ENCODE measurements around the gene MYO15B. TPM values are rescaled to one million over a fixed set of nuclear protein-coding genes. Genes with fewer than 3 reads are reported as not detected.

Gene MYO15B
- total RNA-seq, 4 donors from 2014 or later: 119 to 610 (median 170) TPM

GRCh38 chr17:75628425-75628824 is 40.8 kb downstream of the MYO15B start:
- intact Hi-C loops (cut with DNase I; ENCODE audit: low total_unique reads): no loop called here
- TF ChIP-seq POLR2A (IDR thresholded peaks at IDR 0.05): no peak
- no peak for TF ChIP-seq CTCF (IDR thresholded peaks at IDR 0.05)
- Histone ChIP-seq H3K4me1 (peaks cover 0 to 4% of the 10 kb centered on the region in 2 donors), H3K4me3 (no peak overlapping the region), H3K9me3 (no peaks in the 10 kb centered on the region), H3K27me3 (no peaks in the 10 kb centered on the region), H3K27ac (no peak overlapping the region), H3K36me3 (no peaks in the 10 kb centered on the region)
- DNase-seq: no peak

- Histone ChIP-seq H3K27ac (no peak overlapping the region), H3K9me3 (no peaks in the 10 kb centered on the region), H3K27me3 (no peaks in the 10 kb centered on the region), H3K4me1 (peaks cover 0 to 6% of the 10 kb centered on the region in 2 donors), H3K4me3 (no peak overlapping the region), H3K36me3 (no peaks in the 10 kb centered on the region)
- TF ChIP-seq POLR2A (IDR thresholded peaks at IDR 0.05): no peak
- TF ChIP-seq CTCF (IDR thresholded peaks at IDR 0.05): no peak
- intact Hi-C loops (cut with DNase I; ENCODE audit: low total_unique reads): no loop called here
- no peak for DNase-seq
Measured at GRCh38 chr17:75629157-75629556, 41.6 kb downstream of the MYO15B start.

GRCh38 chr17:75630071-75630917 is 42.7 kb downstream of the MYO15B start:
- Histone ChIP-seq H3K36me3 (no peaks in the 10 kb centered on the region), H3K9me3 (no peaks in the 10 kb centered on the region), H3K4me3 (no peak overlapping the region), H3K27ac (no peak overlapping the region), H3K4me1 (peaks cover 0 to 9% of the 10 kb centered on the region in 2 donors), H3K27me3 (no peaks in the 10 kb centered on the region)
- DNase-seq: no peak
- intact Hi-C loops (cut with DNase I; ENCODE audit: low total_unique reads): no loop called here
- TF ChIP-seq POLR2A (IDR thresholded peaks at IDR 0.05) (no peak), CTCF (IDR thresholded peaks at IDR 0.05) (no peak)

GRCh38 chr17:75631353-75631752 is 43.8 kb downstream of the MYO15B start:
- H3K36me3 ChIP-seq: no peaks in the 10 kb centered on the region
- intact Hi-C loops (cut with DNase I; ENCODE audit: low total_unique reads): no loop called here
- no peak overlapping the region for H3K27ac ChIP-seq
- H3K4me3 ChIP-seq: no peak overlapping the region
- no peaks in the 10 kb centered on the region for H3K9me3 ChIP-seq
- no peak for DNase-seq
- TF ChIP-seq POLR2A (IDR thresholded peaks at IDR 0.05) (no peak), CTCF (IDR thresholded peaks at IDR 0.05) (no peak)
- H3K4me1 ChIP-seq: peaks cover 0 to 9% of the 10 kb centered on the region in 2 donors
- no peaks in the 10 kb centered on the region for H3K27me3 ChIP-seq

GRCh38 chr17:75632428-75632827 is 44.8 kb downstream of the MYO15B start:
- Histone ChIP-seq H3K9me3 (no peaks in the 10 kb centered on the region), H3K27ac (peak overlapping the region; percentile 82 to 85), H3K4me3 (no peak overlapping the region), H3K4me1 (peaks cover 0 to 9% of the 10 kb centered on the region in 2 donors), H3K36me3 (no peaks in the 10 kb centered on the region), H3K27me3 (no peaks in the 10 kb centered on the region)
- intact Hi-C loops (cut with DNase I; ENCODE audit: low total_unique reads): no loop called here
- DNase-seq: no peak
- TF ChIP-seq POLR2A (IDR thresholded peaks at IDR 0.05): no peak
- TF ChIP-seq CTCF (IDR thresholded peaks at IDR 0.05): no peak

All from uterus (tissue), 4 donors.